OCI-LY1 (cell line): ENCODE data around the gene KCNH1.

Experiments used
- H2AFZ ChIP-seq: fragments of 200-600 bp; sonication (generic), shearing (Covaris generic); 2 replicates; pipeline ENCODE4 v1.6.0; 2014; ENCODE audit warnings: antibody characterized with exemption, mild to moderate bottlenecking, low read length
- H3F3A ChIP-seq: fragments of 200-600 bp; sonication (generic), shearing (Covaris generic); 2 replicates; pipeline ENCODE4 v1.6.0; 2014; ENCODE audit warnings: mild to moderate bottlenecking, antibody characterized with exemption, low read length, moderate library complexity; ENCODE audit not compliant: insufficient read depth
- H3K27ac ChIP-seq: fragments of 200-600 bp; sonication (generic); 2 replicates; pipeline ENCODE4 v1.5.1; 2014; ENCODE audit warnings: low read length, mixed run types, mild to moderate bottlenecking, low read depth; ENCODE audit not compliant: poor library complexity, severe bottlenecking
- H3K27me3 ChIP-seq: fragments of 200-600 bp; sonication (generic); 2 replicates; pipeline ENCODE4 v1.6.0; 2014; ENCODE audit warnings: antibody characterized with exemption, mild to moderate bottlenecking, low read length, moderate library complexity; ENCODE audit not compliant: insufficient read depth
- H3K36me3 ChIP-seq: fragments of 200-600 bp; sonication (generic); 2 replicates; pipeline ENCODE4 v1.6.1; 2014; ENCODE audit warnings: mild to moderate bottlenecking, antibody characterized with exemption, low read length, moderate library complexity, mixed read lengths; ENCODE audit not compliant: insufficient read depth
- H3K4me1 ChIP-seq: fragments of 200-600 bp; sonication (generic); 2 replicates; pipeline ENCODE4 v1.5.1; 2014; ENCODE audit warnings: mild to moderate bottlenecking, low read length, moderate library complexity; ENCODE audit not compliant: insufficient read depth, severe bottlenecking
- H3K4me2 ChIP-seq: fragments of 200-600 bp; sonication (generic), shearing (Covaris generic); 2 replicates; pipeline ENCODE4 v1.6.1; 2014; ENCODE audit warnings: low read length
- H3K4me3 ChIP-seq: fragments of 200-600 bp; sonication (generic); 2 replicates; pipeline ENCODE4 v1.5.1; 2014; ENCODE audit warnings: low read length, low read depth, mild to moderate bottlenecking, mixed read lengths; ENCODE audit not compliant: poor library complexity, severe bottlenecking
- H3K79me2 ChIP-seq: fragments of 200-600 bp; shearing (Covaris generic); 2 replicates; pipeline ENCODE4 v1.6.1; 2016; ENCODE audit warnings: mixed run types, low read length, mixed read lengths; ENCODE audit not compliant: insufficient read depth
- H3K9ac ChIP-seq: fragments of 200-600 bp; sonication (generic), shearing (Covaris generic); 2 replicates; pipeline ENCODE4 v1.6.1; 2014; ENCODE audit warnings: mild to moderate bottlenecking, low read length, mixed read lengths
- H3K9me2 ChIP-seq: fragments of 200-600 bp; sonication (generic), shearing (Covaris generic); 2 replicates; pipeline ENCODE4 v1.6.1; 2014; ENCODE audit warnings: low read depth, mild to moderate bottlenecking, low read length, mixed read lengths
- H3K9me3 ChIP-seq: fragments of 200-600 bp; shearing (Covaris generic); 2 replicates; pipeline ENCODE4 v1.6.1; 2014; ENCODE audit warnings: low read length, mixed read lengths
- H4K20me1 ChIP-seq: fragments of 200-600 bp; sonication (generic), shearing (Covaris generic); 2 replicates; pipeline ENCODE4 v1.6.0; 2016; ENCODE audit warnings: mild to moderate bottlenecking, low read length; ENCODE audit not compliant: insufficient read depth
- EZH2 ChIP-seq: fragments of 200-600 bp; sonication (generic), shearing (Covaris generic); IDR thresholded peaks from 2 replicates; pipeline ENCODE4 v1.8.0; 2017; ENCODE audit warnings: borderline replicate concordance, mixed run types, mild to moderate bottlenecking, antibody characterized with exemption, low read length, moderate library complexity, mixed read lengths
- TF ChIP-seq, protein P1 (sequence below): fragments of 200-600 bp; sonication (generic), shearing (Covaris generic); IDR thresholded peaks from 2 replicates; pipeline ENCODE4 v1.5.1; 2017; ENCODE audit warnings: mild to moderate bottlenecking, antibody characterized with exemption, low read length, moderate library complexity, mixed read lengths

The KCNH1 gene

DNA sequence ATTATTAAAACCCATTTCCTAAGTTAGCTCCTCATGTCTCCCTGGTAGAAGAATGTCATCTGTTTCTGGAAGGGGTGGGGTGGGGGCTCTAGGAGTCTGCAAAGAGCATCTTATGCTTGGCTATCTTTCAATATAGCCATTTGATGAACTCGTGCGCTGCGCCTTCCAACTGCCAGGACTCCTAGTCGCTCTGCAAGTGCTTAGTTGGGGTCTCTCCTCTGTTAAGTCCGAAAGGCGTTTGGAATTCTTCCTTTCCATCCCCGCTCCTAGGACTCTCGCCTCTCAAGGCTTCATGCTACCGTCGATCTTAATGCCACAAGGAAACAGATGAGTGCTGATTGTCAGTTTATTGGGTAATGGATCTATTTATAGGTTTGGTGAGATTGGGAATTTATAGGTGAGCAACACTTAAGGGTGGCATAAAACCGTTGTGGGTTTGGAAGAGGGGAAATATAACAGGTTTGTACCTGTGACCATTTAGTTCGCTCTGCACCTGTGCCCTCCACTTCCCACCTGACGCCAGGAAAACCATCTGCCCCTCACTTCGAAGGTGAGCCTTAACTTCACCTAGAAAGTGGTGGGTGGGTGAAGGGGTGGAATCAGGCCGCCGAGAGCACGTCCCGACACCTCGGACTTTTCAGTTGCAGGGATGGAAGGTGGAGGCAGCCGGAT, 1.1 kb downstream of the KCNH1 start:
- Histone ChIP-seq H3K4me3 (no peak overlapping the region), H3K9ac (no peak overlapping the region), H3K9me3 (no peaks in the 10 kb centered on the region), H3K9me2 (no peaks in the 10 kb centered on the region), H3K79me2 (no peaks in the 10 kb centered on the region), H3K36me3 (no peaks in the 10 kb centered on the region), H3K4me2 (no peak overlapping the region), H3F3A (no peaks in the 10 kb centered on the region), H3K4me1 (no peaks in the 10 kb centered on the region), H3K27ac (no peak overlapping the region), H4K20me1 (no peaks in the 10 kb centered on the region), H3K27me3 (no peaks in the 10 kb centered on the region), H2AFZ (no peak overlapping the region)
- no peak for TF ChIP-seq EZH2
- TF ChIP-seq, protein P1, sequence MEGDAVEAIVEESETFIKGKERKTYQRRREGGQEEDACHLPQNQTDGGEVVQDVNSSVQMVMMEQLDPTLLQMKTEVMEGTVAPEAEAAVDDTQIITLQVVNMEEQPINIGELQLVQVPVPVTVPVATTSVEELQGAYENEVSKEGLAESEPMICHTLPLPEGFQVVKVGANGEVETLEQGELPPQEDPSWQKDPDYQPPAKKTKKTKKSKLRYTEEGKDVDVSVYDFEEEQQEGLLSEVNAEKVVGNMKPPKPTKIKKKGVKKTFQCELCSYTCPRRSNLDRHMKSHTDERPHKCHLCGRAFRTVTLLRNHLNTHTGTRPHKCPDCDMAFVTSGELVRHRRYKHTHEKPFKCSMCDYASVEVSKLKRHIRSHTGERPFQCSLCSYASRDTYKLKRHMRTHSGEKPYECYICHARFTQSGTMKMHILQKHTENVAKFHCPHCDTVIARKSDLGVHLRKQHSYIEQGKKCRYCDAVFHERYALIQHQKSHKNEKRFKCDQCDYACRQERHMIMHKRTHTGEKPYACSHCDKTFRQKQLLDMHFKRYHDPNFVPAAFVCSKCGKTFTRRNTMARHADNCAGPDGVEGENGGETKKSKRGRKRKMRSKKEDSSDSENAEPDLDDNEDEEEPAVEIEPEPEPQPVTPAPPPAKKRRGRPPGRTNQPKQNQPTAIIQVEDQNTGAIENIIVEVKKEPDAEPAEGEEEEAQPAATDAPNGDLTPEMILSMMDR, result no peak

DNA sequence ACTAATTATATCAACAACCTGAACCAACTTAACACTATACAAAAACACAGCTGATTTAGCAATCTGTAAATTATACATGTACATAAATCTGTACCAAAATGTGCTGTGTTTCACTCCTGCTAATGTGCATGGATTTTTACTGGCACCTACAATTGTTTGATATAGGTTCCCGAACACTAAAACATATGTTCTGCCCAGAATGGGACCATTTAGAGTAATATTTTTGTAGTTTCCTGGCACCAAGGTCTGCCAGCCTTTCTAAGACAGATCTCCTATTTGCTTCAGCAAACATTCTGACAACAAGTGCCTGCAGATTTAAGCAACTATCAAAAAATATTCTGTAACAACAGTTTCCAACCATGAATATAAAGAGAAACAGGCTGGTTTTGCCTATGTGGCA, 4.2 kb downstream of the KCNH1 start:
- Histone ChIP-seq H3K4me3 (no peak overlapping the region), H2AFZ (no peak overlapping the region), H4K20me1 (no peaks in the 10 kb centered on the region), H3K9me3 (no peaks in the 10 kb centered on the region), H3K4me2 (no peak overlapping the region), H3K9ac (no peak overlapping the region), H3K27me3 (no peaks in the 10 kb centered on the region), H3K36me3 (no peaks in the 10 kb centered on the region), H3K27ac (no peak overlapping the region), H3K9me2 (no peaks in the 10 kb centered on the region), H3K79me2 (no peaks in the 10 kb centered on the region), H3F3A (no peaks in the 10 kb centered on the region), H3K4me1 (no peaks in the 10 kb centered on the region)
- TF ChIP-seq, protein P1, result no peak
- TF ChIP-seq EZH2, result no peak

DNA sequence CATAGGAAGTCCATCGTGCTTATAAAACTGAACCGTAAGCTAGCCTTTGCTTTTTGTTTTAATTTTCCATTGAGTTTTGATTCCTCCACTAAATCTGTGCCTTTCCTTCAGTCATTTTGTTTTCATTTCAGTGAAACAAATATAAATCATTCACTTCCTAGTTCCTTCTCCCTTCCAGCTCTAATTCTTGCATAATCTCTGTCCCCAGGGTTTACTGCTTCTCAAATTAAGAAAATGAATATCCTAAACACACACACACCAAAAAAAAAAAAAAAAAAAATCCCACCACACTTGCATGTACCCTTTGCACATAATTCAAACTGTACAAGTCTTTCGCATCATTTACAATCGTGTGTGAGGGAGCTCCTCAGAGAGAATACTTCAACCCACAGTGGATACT, 6.8 kb downstream of the KCNH1 start:
- Histone ChIP-seq H4K20me1 (no peaks in the 10 kb centered on the region), H3K4me3 (no peak overlapping the region), H3K27ac (no peak overlapping the region), H3K9me3 (no peaks in the 10 kb centered on the region), H3K36me3 (no peaks in the 10 kb centered on the region), H3K4me1 (no peaks in the 10 kb centered on the region), H3K9me2 (no peaks in the 10 kb centered on the region), H3F3A (no peaks in the 10 kb centered on the region), H3K27me3 (no peaks in the 10 kb centered on the region), H3K9ac (no peak overlapping the region), H3K4me2 (no peak overlapping the region), H2AFZ (no peak overlapping the region), H3K79me2 (no peaks in the 10 kb centered on the region)
- TF ChIP-seq, protein P1, result no peak
- TF ChIP-seq EZH2, result no peak
